Stomach (tissue), 4 donors: Measurements from ENCODE around the gene SMG9.

Source experiments
- EP300 ChIP-seq: sonication (generic); formaldehyde crosslinking; IDR thresholded peaks from one replicate; pipeline ENCODE4 v1.6.1; 2017; ENCODE audit warnings: antibody characterized with exemption
- TF ChIP-seq, protein P1 (sequence below), 7 experiments: fragments of 450-650 bp in 4 of 7; fragments of 200-600 bp in 3 of 7; sonication (generic) in 3 of 7; IDR thresholded peaks; one replicate each; pipeline ENCODE4 v1.5.1; 2016 to 2019; ENCODE audit warnings: antibody characterized with exemption in 7 of 7, control low read depth in 2 of 7, mild to moderate bottlenecking in 1 of 7

DNA sequence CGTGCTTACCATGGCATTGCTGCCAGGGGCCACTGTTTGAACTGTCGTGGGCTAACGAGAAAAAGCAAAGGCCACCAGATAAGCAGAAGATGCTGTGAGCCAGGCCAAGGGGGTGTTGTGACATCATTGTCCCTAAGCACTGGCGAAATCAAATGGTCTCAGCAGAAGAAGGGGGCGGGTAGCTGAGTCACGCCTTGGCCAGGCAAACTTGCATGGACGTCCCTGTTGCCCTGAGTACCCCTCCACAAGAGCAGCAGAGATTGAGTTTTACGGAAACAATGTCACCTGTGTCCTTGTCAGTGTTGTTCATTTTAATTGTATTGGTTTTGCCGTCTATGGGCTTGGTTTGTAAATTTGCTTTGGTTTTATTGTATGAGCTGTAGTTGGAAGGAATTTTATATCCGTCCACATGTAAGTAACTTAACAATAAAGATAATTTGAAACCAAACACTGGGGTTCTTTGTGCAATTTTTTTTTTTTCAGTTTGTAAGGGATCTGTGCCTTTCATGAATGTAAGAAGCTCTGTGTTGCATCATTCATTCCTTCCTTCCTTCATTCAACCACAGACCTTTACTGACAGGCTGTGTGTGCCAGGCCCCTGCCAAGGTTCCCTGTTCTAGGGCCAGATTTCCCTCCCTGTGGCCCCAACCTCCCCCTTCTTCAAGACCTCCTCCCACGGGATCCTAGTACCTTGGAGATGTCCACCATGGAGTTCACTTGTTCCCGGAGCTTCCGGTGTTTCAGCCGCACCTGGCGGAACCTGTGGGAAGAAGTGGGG is 13.7 kb upstream of the SMG9 start:
- TF ChIP-seq, protein P1, sequence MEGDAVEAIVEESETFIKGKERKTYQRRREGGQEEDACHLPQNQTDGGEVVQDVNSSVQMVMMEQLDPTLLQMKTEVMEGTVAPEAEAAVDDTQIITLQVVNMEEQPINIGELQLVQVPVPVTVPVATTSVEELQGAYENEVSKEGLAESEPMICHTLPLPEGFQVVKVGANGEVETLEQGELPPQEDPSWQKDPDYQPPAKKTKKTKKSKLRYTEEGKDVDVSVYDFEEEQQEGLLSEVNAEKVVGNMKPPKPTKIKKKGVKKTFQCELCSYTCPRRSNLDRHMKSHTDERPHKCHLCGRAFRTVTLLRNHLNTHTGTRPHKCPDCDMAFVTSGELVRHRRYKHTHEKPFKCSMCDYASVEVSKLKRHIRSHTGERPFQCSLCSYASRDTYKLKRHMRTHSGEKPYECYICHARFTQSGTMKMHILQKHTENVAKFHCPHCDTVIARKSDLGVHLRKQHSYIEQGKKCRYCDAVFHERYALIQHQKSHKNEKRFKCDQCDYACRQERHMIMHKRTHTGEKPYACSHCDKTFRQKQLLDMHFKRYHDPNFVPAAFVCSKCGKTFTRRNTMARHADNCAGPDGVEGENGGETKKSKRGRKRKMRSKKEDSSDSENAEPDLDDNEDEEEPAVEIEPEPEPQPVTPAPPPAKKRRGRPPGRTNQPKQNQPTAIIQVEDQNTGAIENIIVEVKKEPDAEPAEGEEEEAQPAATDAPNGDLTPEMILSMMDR (IDR thresholded peaks at IDR 0.05): no peak
- TF ChIP-seq EP300: no peak
